GM12801 (cell line): ENCODE data around the gene THAP2.

Source experiments
- CTCF ChIP-seq: IDR thresholded peaks from one replicate; pipeline ENCODE4 v1.5.1; 2011; ENCODE audit warnings: control low read depth; ENCODE audit not compliant: insufficient read length; ENCODE audit errors: extremely low read depth

The THAP2 gene

GRCh38 chr12:71708658-71709057, 44.6 kb downstream of the THAP2 start:
- no peak for TF ChIP-seq CTCF

GRCh38 chr12:71710276-71711125, 46.4 kb downstream of the THAP2 start:
- TF ChIP-seq CTCF: no peak

GRCh38 chr12:71718611-71719010, 54.5 kb downstream of the THAP2 start:
- no peak for TF ChIP-seq CTCF

GRCh38 chr12:71719647-71720370, 55.7 kb downstream of the THAP2 start:
- no peak for TF ChIP-seq CTCF

GRCh38 chr12:71721783-71722505, 57.8 kb downstream of the THAP2 start:
- no peak for TF ChIP-seq CTCF

GRCh38 chr12:71725011-71725410, 60.9 kb downstream of the THAP2 start:
- no peak for TF ChIP-seq CTCF

GRCh38 chr12:71726548-71726947, 62.4 kb downstream of the THAP2 start:
- TF ChIP-seq CTCF: no peak
